Calu3 (cell line): Measurements from ENCODE around the gene APOC4. TPM values are rescaled to one million over a fixed set of nuclear protein-coding genes. Genes with fewer than 3 reads are reported as not detected.

Experiments
- BruUV-seq: library from RNA; stranded (reverse); fragments of 400-500 nt; replicated peaks from 2 replicates; lab custom pipeline; 2021; lab: Mats Ljungman, UMichigan
- CTCF ChIA-PET: fragments of 300-600 bp; sonication (Branson Sonifier 250); formaldehyde crosslinking; loops from one replicate; lab custom pipeline; 2022; ENCODE audit warnings: antibody characterized with exemption; lab: Charles Lee
- DNase-seq: peaks from one replicate; pipeline ENCODE4 v3.0.0; 2022
- H3K27ac Mint-ChIP-seq: one replicate; pipeline ENCODE4 v1.8.0; 2022; ENCODE audit warnings: mixed read lengths; ENCODE audit not compliant: unreplicated experiment
- H3K27me3 Mint-ChIP-seq: one replicate; pipeline ENCODE4 v1.8.0; 2022; ENCODE audit warnings: mixed read lengths; ENCODE audit not compliant: unreplicated experiment
- H3K36me3 Mint-ChIP-seq: one replicate; pipeline ENCODE4 v1.8.0; 2022; ENCODE audit warnings: mild to moderate bottlenecking, moderate library complexity, mixed read lengths; ENCODE audit not compliant: insufficient read depth, unreplicated experiment
- H3K4me1 Mint-ChIP-seq: one replicate; pipeline ENCODE4 v1.8.0; 2022; ENCODE audit warnings: mild to moderate bottlenecking, low read depth, mixed read lengths; ENCODE audit not compliant: unreplicated experiment
- H3K4me3 Mint-ChIP-seq: one replicate; pipeline ENCODE4 v1.8.0; 2022; ENCODE audit warnings: mild to moderate bottlenecking, low read depth, moderate library complexity, mixed read lengths; ENCODE audit not compliant: unreplicated experiment
- H3K9me3 Mint-ChIP-seq: one replicate; pipeline ENCODE4 v1.8.0; 2022; ENCODE audit warnings: low read depth, mixed read lengths; ENCODE audit not compliant: unreplicated experiment
- CTCF ChIP-seq: fragments of 200-600 bp; IDR thresholded peaks from one replicate; pipeline ENCODE4 v1.8.0; 2022; ENCODE audit warnings: antibody characterized with exemption; ENCODE audit not compliant: unreplicated experiment
- intact Hi-C: fragments of 100-400 bp; cut with micrococcal nuclease; formaldehyde crosslinking; loops from one replicate; pipeline ENCODE4 v1.10.0; 2022; ENCODE audit not compliant: unreplicated experiment
- total RNA-seq: library from RNA; stranded (reverse); gene quantifications from 2 replicates; pipeline ENCODE4 v1.2.3, GENCODE V29; 2022

APOC4 gene
- total RNA-seq, 1 experiment from 2014 or later: not detected

DNA sequence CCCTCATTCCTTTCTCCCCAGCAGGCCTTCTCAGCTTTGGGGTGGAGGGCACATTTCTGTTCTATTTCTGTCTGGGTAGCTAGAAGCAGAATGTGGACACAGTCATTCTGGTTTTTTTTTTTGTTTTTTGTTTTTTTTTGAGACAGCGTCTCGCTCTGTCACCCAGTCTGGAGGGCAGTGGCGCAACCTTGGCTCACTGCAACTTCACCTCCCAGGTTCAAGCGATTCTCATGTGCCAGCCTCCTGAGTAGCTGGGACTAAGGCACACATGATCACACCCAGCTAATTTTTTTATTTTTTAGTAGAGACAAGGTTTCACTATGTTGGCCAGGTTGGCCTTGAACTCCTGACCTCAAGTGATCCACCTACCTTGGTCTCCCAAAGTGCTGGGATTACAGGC lies 33.4 kb downstream of the APOC4 start:
- CTCF ChIA-PET: interaction anchor here (1.1 kb wide), 1 partner anchor 26 kb away, joined by 8 read pairs; the partner anchor contains the start of gene RELB
- H3K4me1 Mint-ChIP-seq: no peaks in the 10 kb centered on the region

DNA sequence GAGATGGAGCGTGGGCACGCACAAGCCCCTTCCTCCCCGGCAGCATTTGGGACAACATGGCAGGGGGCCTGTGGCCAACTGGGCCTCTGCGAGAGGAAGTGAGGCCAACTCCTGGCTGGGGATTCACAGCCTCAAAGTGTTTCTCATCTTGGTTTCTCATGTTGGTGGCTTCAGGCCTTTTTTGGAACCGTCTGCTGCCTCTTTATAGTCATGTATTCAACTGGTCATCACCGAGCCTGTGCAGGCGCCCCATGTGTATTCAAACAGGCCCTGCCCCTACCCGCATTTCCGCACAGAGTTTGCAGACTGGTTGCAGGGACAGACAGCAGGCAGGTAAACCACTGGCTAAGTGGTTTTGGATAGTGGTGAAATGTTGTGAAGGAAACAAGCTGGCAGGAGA lies 42.0 kb downstream of the APOC4 start:
- CTCF ChIA-PET: interaction anchor here (0.6 to 0.7 kb wide), 2 partner anchors 49 to 138 kb away, joined by 3 read pairs; partner anchors contain the start of gene NECTIN2
- BruUV-seq: no TSS peak
- Mint-ChIP-seq H3K9me3 (no peaks in the 10 kb centered on the region), H3K4me1 (peaks cover 7% of the 10 kb centered on the region), H3K27me3 (no peaks in the 10 kb centered on the region), H3K36me3 (peaks cover 51% of the 10 kb centered on the region), H3K27ac (no peak overlapping the region), H3K4me3 (no peak overlapping the region)
- intact Hi-C loops: no loop called here
- no peak for TF ChIP-seq CTCF
- no peak for DNase-seq

More for the DNA sequence above, 33.4 kb downstream of the APOC4 start:
- intact Hi-C loops: no loop called here
- no TSS peak for BruUV-seq
- no peak for TF ChIP-seq CTCF
- H3K27me3 Mint-ChIP-seq: no peaks in the 10 kb centered on the region
- H3K27ac Mint-ChIP-seq: no peak overlapping the region
- peaks cover 52% of the 10 kb centered on the region for H3K36me3 Mint-ChIP-seq
- H3K9me3 Mint-ChIP-seq: no peaks in the 10 kb centered on the region
- H3K4me3 Mint-ChIP-seq: no peak overlapping the region
- DNase-seq: no peak

GRCh38 chr19:44985445-44985844 lies 43.4 kb downstream of the APOC4 start:
- CTCF ChIA-PET: no interaction called here
- intact Hi-C loops: no loop called here
- Mint-ChIP-seq H3K27ac (no peak overlapping the region), H3K27me3 (no peaks in the 10 kb centered on the region), H3K4me3 (no peak overlapping the region), H3K36me3 (peaks cover 52% of the 10 kb centered on the region), H3K4me1 (peaks cover 7% of the 10 kb centered on the region), H3K9me3 (no peaks in the 10 kb centered on the region)
- TF ChIP-seq CTCF: no peak
- no peak for DNase-seq
- BruUV-seq: no TSS peak

DNA sequence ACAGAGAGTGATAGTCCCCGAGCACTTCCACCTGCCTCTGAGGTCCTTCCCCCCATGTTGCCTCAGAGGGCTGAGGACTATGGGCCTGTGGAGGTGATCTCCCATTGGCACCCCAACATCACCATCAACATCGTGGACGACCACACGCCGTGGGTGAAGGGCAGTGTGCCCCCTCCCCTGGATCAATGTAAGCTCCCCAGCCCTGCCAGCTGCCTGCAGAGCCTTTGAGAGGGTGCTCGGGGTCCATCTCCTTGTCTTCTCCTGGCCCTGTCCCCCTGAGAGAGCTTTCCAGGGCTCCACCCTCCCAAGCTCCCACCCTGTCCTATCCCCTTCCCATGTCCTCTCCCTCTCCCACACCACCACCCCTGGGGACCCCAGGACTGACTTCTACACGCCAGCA lies 44.4 kb downstream of the APOC4 start:
- intact Hi-C loops: no loop called here
- CTCF ChIA-PET: no interaction called here
- Mint-ChIP-seq H3K4me1 (peaks cover 7% of the 10 kb centered on the region), H3K27ac (no peak overlapping the region), H3K36me3 (peaks cover 52% of the 10 kb centered on the region), H3K9me3 (no peaks in the 10 kb centered on the region), H3K4me3 (no peak overlapping the region), H3K27me3 (no peaks in the 10 kb centered on the region)
- BruUV-seq: no TSS peak
- DNase-seq: no peak
- no peak for TF ChIP-seq CTCF
